IPS-18c (cell line): ENCODE measurements around the gene PSENEN.
A peak's percentile ranks its signal among the peaks of the same experiment; 100 is the strongest.

ENCODE experiments used
- H3K4me3 ChIP-seq: 2 replicates; pipeline ENCODE4 v1.7.0; 2013; ENCODE audit warnings: low read depth, mild to moderate bottlenecking, low read length, moderate library complexity; ENCODE audit not compliant: insufficient read depth
- H3K9me3 ChIP-seq: one replicate; pipeline ENCODE4 v1.6.1; 2013; ENCODE audit warnings: mild to moderate bottlenecking, low read length, moderate library complexity; ENCODE audit not compliant: control insufficient read depth, insufficient read depth

Gene PSENEN

GRCh38 chr19:35729021-35729420, 16.4 kb upstream of the PSENEN start:
- no peak overlapping the region for H3K4me3 ChIP-seq
- no peaks in the 10 kb centered on the region for H3K9me3 ChIP-seq

- H3K4me3 ChIP-seq: no peak overlapping the region
- H3K9me3 ChIP-seq: no peaks in the 10 kb centered on the region
Observed at GRCh38 chr19:35729763-35730162, 15.7 kb upstream of the PSENEN start.

- Histone ChIP-seq H3K4me3 (no peak overlapping the region), H3K9me3 (no peaks in the 10 kb centered on the region)
Observed at GRCh38 chr19:35730326-35730725, 15.1 kb upstream of the PSENEN start.

GRCh38 chr19:35731353-35731752, 14.1 kb upstream of the PSENEN start:
- Histone ChIP-seq H3K9me3 (no peaks in the 10 kb centered on the region), H3K4me3 (no peak overlapping the region)

- no peak overlapping the region for H3K4me3 ChIP-seq
- H3K9me3 ChIP-seq: no peaks in the 10 kb centered on the region
Observed at GRCh38 chr19:35731779-35732405, 13.6 kb upstream of the PSENEN start.

GRCh38 chr19:35732540-35733179, 12.8 kb upstream of the PSENEN start:
- Histone ChIP-seq H3K9me3 (no peaks in the 10 kb centered on the region), H3K4me3 (no peak overlapping the region)

GRCh38 chr19:35733180-35734125, 12.0 kb upstream of the PSENEN start:
- no peak overlapping the region for H3K4me3 ChIP-seq

GRCh38 chr19:35734273-35734672, 11.2 kb upstream of the PSENEN start:
- H3K4me3 ChIP-seq: no peak overlapping the region
- H3K9me3 ChIP-seq: no peaks in the 10 kb centered on the region

More at GRCh38 chr19:35733180-35734125, 12.0 kb upstream of the PSENEN start:
- H3K9me3 ChIP-seq: no peaks in the 10 kb centered on the region

- no peaks in the 10 kb centered on the region for H3K9me3 ChIP-seq
- no peak overlapping the region for H3K4me3 ChIP-seq
Observed at GRCh38 chr19:35734889-35735288, 10.6 kb upstream of the PSENEN start.

GRCh38 chr19:35736913-35737886, 8.3 kb upstream of the PSENEN start:
- H3K9me3 ChIP-seq: no peaks in the 10 kb centered on the region

GRCh38 chr19:35738021-35738886, 7.2 kb upstream of the PSENEN start:
- H3K9me3 ChIP-seq: no peaks in the 10 kb centered on the region
- no peak overlapping the region for H3K4me3 ChIP-seq

More at GRCh38 chr19:35736913-35737886, 8.3 kb upstream of the PSENEN start:
- no peak overlapping the region for H3K4me3 ChIP-seq

GRCh38 chr19:35738887-35739229, 6.6 kb upstream of the PSENEN start:
- no peak overlapping the region for H3K4me3 ChIP-seq
- H3K9me3 ChIP-seq: no peaks in the 10 kb centered on the region

- Histone ChIP-seq H3K9me3 (no peaks in the 10 kb centered on the region), H3K4me3 (peak overlapping the region; percentile 72)
Observed at GRCh38 chr19:35739275-35740107, 6.0 kb upstream of the PSENEN start.

GRCh38 chr19:35740108-35740422, 5.4 kb upstream of the PSENEN start:
- peak overlapping the region; percentile 72 for H3K4me3 ChIP-seq
- H3K9me3 ChIP-seq: no peaks in the 10 kb centered on the region

GRCh38 chr19:35740423-35741202, 4.8 kb upstream of the PSENEN start:
- Histone ChIP-seq H3K4me3 (peak overlapping the region; percentile 72), H3K9me3 (no peaks in the 10 kb centered on the region)
